Loucy (cell line): ENCODE results near the gene TRAPPC12.

Experiments
- H2AFZ ChIP-seq: fragments of 200-600 bp; sonication (generic); 2 replicates; pipeline ENCODE4 v1.6.0; 2016; ENCODE audit warnings: antibody characterized with exemption, mild to moderate bottlenecking, low read length, moderate library complexity
- H3F3A ChIP-seq: fragments of 200-600 bp; 2 replicates; pipeline ENCODE4 v1.6.0; 2016; ENCODE audit warnings: antibody characterized with exemption, low read depth, mild to moderate bottlenecking
- H3K27me3 ChIP-seq: fragments of 200-600 bp; sonication (generic); 2 replicates; pipeline ENCODE4 v1.6.1; 2014; ENCODE audit warnings: low read length, mild to moderate bottlenecking; ENCODE audit not compliant: insufficient read depth, poor library complexity, severe bottlenecking
- H3K36me3 ChIP-seq: fragments of 200-600 bp; sonication (generic); 2 replicates; pipeline ENCODE4 v1.6.1; 2016; ENCODE audit warnings: low read length; ENCODE audit not compliant: insufficient read depth
- H3K4me1 ChIP-seq: fragments of 200-600 bp; sonication (generic); 2 replicates; pipeline ENCODE4 v1.5.1; 2014; ENCODE audit warnings: low read length, mild to moderate bottlenecking; ENCODE audit not compliant: insufficient read depth, poor library complexity, severe bottlenecking
- H3K4me2 ChIP-seq: fragments of 200-600 bp; sonication (generic); 2 replicates; pipeline ENCODE4 v1.6.0; 2014; ENCODE audit warnings: antibody characterized with exemption, low read length, low read depth, mild to moderate bottlenecking; ENCODE audit not compliant: poor library complexity, severe bottlenecking
- H3K4me3 ChIP-seq: fragments of 200-600 bp; sonication (generic); 2 replicates; pipeline ENCODE4 v1.5.1; 2014; ENCODE audit warnings: low read length, mild to moderate bottlenecking, mixed read lengths; ENCODE audit not compliant: poor library complexity, severe bottlenecking
- H3K79me2 ChIP-seq: fragments of 200-600 bp; sonication (generic); 2 replicates; pipeline ENCODE4 v1.6.1; 2014; ENCODE audit warnings: low read length; ENCODE audit not compliant: insufficient read depth
- H3K9ac ChIP-seq: fragments of 200-600 bp; sonication (generic); 2 replicates; pipeline ENCODE4 v1.6.0; 2014; ENCODE audit warnings: mild to moderate bottlenecking, low read depth, low read length, moderate library complexity; ENCODE audit not compliant: poor library complexity, severe bottlenecking
- H3K9me2 ChIP-seq: fragments of 200-600 bp; sonication (generic); replicated peaks from 2 replicates; pipeline ENCODE4 v1.6.1; 2016; ENCODE audit warnings: low read depth, low read length, mixed read lengths
- H3K9me3 ChIP-seq: fragments of 200-600 bp; sonication (generic); 2 replicates; pipeline ENCODE4 v1.6.1; 2014; ENCODE audit warnings: mild to moderate bottlenecking, antibody characterized with exemption, low read length, low read depth; ENCODE audit not compliant: insufficient read depth
- H4K20me1 ChIP-seq: fragments of 200-600 bp; sonication (generic); 2 replicates; pipeline ENCODE4 v1.6.0; 2014; ENCODE audit warnings: antibody characterized with exemption, low read length, mild to moderate bottlenecking; ENCODE audit not compliant: insufficient read depth, poor library complexity, severe bottlenecking
- CTCF ChIP-seq: fragments of 200-600 bp; sonication (generic); conservative IDR thresholded peaks from 2 replicates; pipeline ENCODE4 v1.5.1; 2014; ENCODE audit warnings: mild to moderate bottlenecking, antibody characterized with exemption, low read length
- EZH2phosphoT487 ChIP-seq: fragments of 200-600 bp; IDR thresholded peaks from 2 replicates; pipeline ENCODE4 v1.6.1; 2018; ENCODE audit warnings: antibody characterized with exemption, mild to moderate bottlenecking, moderate library complexity, borderline replicate concordance

TRAPPC12 gene

GRCh38 chr2:3519255-3520205 is 140.0 kb downstream of the TRAPPC12 start, which contains the start of gene ADI1:
TSS of gene ADI1 (minus strand) at chr2:3519531. CDS start at chr2:3519487, 44 bp downstream.
- peak within 1 kb of the TSS; percentile 95 for H3K9ac ChIP-seq
- H2AFZ ChIP-seq: peak within 1 kb of the TSS; percentile 91
- H3K4me1 ChIP-seq: peaks cover 22% of the 10 kb centered on the region

GRCh38 chr2:3520591-3520990 is 141.1 kb downstream of the TRAPPC12 start:
- Histone ChIP-seq H4K20me1 (peaks cover 9% of the 10 kb centered on the region), H3K4me3 (peak overlapping the region; percentile 96), H2AFZ (no peak overlapping the region), H3K9ac (peak overlapping the region; percentile 94), H3K79me2 (peaks cover 42% of the 10 kb centered on the region), H3F3A (no peaks in the 10 kb centered on the region), H3K9me2 (no peaks in the 10 kb centered on the region), H3K27me3 (no peaks in the 10 kb centered on the region), H3K9me3 (no peaks in the 10 kb centered on the region), H3K4me1 (peaks cover 22% of the 10 kb centered on the region), H3K36me3 (no peaks in the 10 kb centered on the region), H3K4me2 (peak overlapping the region; percentile 96)
- TF ChIP-seq CTCF (no peak), EZH2phosphoT487 (no peak)

More at GRCh38 chr2:3519255-3520205, 140.0 kb downstream of the TRAPPC12 start, which contains the start of gene ADI1:
- Histone ChIP-seq H3K4me2 (peak within 1 kb of the TSS; percentile 96), H3K79me2 (peaks cover 42% of the 10 kb centered on the region), H3K9me3 (no peaks in the 10 kb centered on the region), H3K27me3 (no peaks in the 10 kb centered on the region), H3F3A (no peaks in the 10 kb centered on the region), H3K36me3 (no peaks in the 10 kb centered on the region), H3K9me2 (no peaks in the 10 kb centered on the region), H3K4me3 (peak within 1 kb of the TSS; percentile 96), H4K20me1 (peaks cover 9% of the 10 kb centered on the region)
- no peak for TF ChIP-seq CTCF
- no peak for TF ChIP-seq EZH2phosphoT487

GRCh38 chr2:3522961-3523421 is 143.5 kb downstream of the TRAPPC12 start:
- Histone ChIP-seq H3K4me3 (no peak overlapping the region), H3K79me2 (peaks cover 19% of the 10 kb centered on the region), H3F3A (no peaks in the 10 kb centered on the region), H3K4me1 (peaks cover 20% of the 10 kb centered on the region), H4K20me1 (peaks cover 3% of the 10 kb centered on the region), H3K9me3 (no peaks in the 10 kb centered on the region), H2AFZ (no peak overlapping the region), H3K4me2 (no peak overlapping the region), H3K27me3 (no peaks in the 10 kb centered on the region), H3K36me3 (no peaks in the 10 kb centered on the region), H3K9me2 (no peaks in the 10 kb centered on the region), H3K9ac (no peak overlapping the region)
- TF ChIP-seq EZH2phosphoT487 (no peak), CTCF (no peak)
